Activated T-helper 17 cell treated with anti-CD3 and anti-CD28 coated beads, Interleukin-2, amount 50 U/mL, for 72 hours (primary cell): ENCODE results near the gene UBE4B. TPM values are rescaled to one million over a fixed set of nuclear protein-coding genes. Genes with fewer than 3 reads are reported as not detected.
A peak's percentile ranks its signal among the peaks of the same experiment; 100 is the strongest.
"Not testable (repeated sequence)": the region's sequence is repeated elsewhere in the genome, so short reads cannot be mapped to it uniquely, and the experiment has no call there.

Source experiments
- ATAC-seq: fragments of 150-1000 bp; cut with Tn5 transposase; replicated peaks from 2 replicates; pipeline ENCODE4 v1.10.0; 2021; ENCODE audit warnings: mild to moderate bottlenecking, moderate library complexity
- H3K27ac Mint-ChIP-seq: one replicate; pipeline ENCODE4 v1.8.0; 2022; ENCODE audit warnings: mixed read lengths
- H3K27me3 Mint-ChIP-seq: one replicate; pipeline ENCODE4 v1.8.0; 2022; ENCODE audit warnings: mixed read lengths
- H3K36me3 Mint-ChIP-seq: one replicate; pipeline ENCODE4 v1.8.0; 2022; ENCODE audit warnings: low read depth, mild to moderate bottlenecking, mixed read lengths
- H3K4me1 Mint-ChIP-seq: one replicate; pipeline ENCODE4 v1.8.0; 2022; ENCODE audit warnings: mixed read lengths
- H3K4me3 Mint-ChIP-seq: one replicate; pipeline ENCODE4 v1.8.0; 2022; ENCODE audit warnings: mild to moderate bottlenecking, mixed read lengths
- H3K9me3 Mint-ChIP-seq: one replicate; pipeline ENCODE4 v1.8.0; 2022; ENCODE audit warnings: mixed read lengths
- total RNA-seq, 2 donors: library from RNA; stranded (reverse); gene quantifications; one replicate each; pipeline ENCODE4 v1.2.3, GENCODE V29; 2022

The UBE4B gene
- total RNA-seq, 2 donors from 2014 or later, result 44.2 to 47.4 TPM

GRCh38 chr1:10220657-10221056 lies 187.9 kb downstream of the UBE4B start:
- ATAC-seq, result not testable (repeated sequence)
- peaks cover 26% of the 10 kb centered on the region for H3K4me1 Mint-ChIP-seq

DNA sequence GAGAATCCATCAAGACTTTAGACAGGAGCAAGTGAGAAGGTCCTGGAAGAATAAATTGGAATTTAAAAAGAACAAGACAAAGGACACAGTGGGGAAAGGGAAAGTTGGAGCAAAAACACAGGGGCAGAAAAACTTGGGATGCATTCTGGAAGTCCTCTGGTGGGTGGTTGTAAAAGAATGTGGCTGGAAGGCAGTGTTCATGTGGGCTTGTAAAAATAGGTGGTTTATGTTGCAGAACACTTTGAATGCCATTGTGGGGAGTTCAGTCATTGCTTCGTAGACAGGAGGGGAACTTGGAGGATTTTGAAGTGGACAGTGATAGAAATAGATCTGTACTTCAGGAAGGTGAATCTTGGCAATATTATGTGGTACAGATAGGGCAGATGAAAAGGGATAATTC lies 192.8 kb downstream of the UBE4B start:
- peak overlapping the region; percentile 14 for H3K27ac Mint-ChIP-seq
- H3K4me3 Mint-ChIP-seq, result no peak overlapping the region
- ATAC-seq, result no peak
- no peaks in the 10 kb centered on the region for H3K9me3 Mint-ChIP-seq
- peaks cover 11% of the 10 kb centered on the region for H3K4me1 Mint-ChIP-seq
- H3K27me3 Mint-ChIP-seq, result no peaks in the 10 kb centered on the region
- H3K36me3 Mint-ChIP-seq, result no peaks in the 10 kb centered on the region

More at GRCh38 chr1:10220657-10221056, 187.9 kb downstream of the UBE4B start:
- H3K27ac Mint-ChIP-seq, H3K4me3 Mint-ChIP-seq, H3K36me3 Mint-ChIP-seq, H3K27me3 Mint-ChIP-seq, H3K9me3 Mint-ChIP-seq: not testable (repeated sequence)

DNA sequence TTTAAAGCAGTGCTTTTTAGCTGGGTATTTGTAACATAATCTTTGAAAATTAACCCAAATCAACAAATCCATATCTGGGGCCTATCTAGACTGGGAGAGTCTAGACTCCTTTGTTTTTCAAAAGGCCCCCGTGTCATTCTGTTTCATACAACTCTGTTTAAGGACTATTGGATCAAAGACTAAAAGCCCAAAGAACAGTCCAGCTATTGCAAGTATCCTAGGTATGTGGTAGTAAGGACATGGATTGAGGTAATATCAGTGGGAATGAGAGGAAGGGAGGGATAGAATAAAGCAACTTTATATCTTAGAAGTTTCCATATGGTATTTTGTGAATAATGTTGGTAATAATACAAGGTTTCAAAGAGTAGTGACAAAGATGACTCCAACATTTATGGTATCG lies 195.8 kb downstream of the UBE4B start:
- Mint-ChIP-seq H3K27ac (no peak overlapping the region), H3K4me3 (no peak overlapping the region), H3K9me3 (no peaks in the 10 kb centered on the region), H3K4me1 (peaks cover 11% of the 10 kb centered on the region), H3K36me3 (no peaks in the 10 kb centered on the region), H3K27me3 (no peaks in the 10 kb centered on the region)
- ATAC-seq, result no peak

- Mint-ChIP-seq H3K9me3 (no peaks in the 10 kb centered on the region), H3K4me3 (no peak overlapping the region), H3K36me3 (no peaks in the 10 kb centered on the region), H3K27me3 (no peaks in the 10 kb centered on the region), H3K27ac (no peak overlapping the region), H3K4me1 (peaks cover 11% of the 10 kb centered on the region)
- no peak for ATAC-seq
Measured at GRCh38 chr1:10229903-10230302, 197.1 kb downstream of the UBE4B start.

Other genes with a start within 250 kb of the UBE4B start
- 10 to 100 TPM; 41.7 to 55.5 TPM for gene CLSTN1, start 209.0 kb upstream of the UBE4B start, total RNA-seq
- 1 to 10 TPM; 5.6 to 9.7 TPM for gene CTNNBIP1, start 122.7 kb upstream of the UBE4B start, total RNA-seq
- 10 to 100 TPM; 17.4 to 28.4 TPM for gene LZIC, start 89.6 kb upstream of the UBE4B start, total RNA-seq
- gene NMNAT1, start 89.5 kb upstream of the UBE4B start, total RNA-seq, result 1 to 10 TPM; 5.5 to 8.4 TPM
- gene RBP7, start 35.7 kb upstream of the UBE4B start, total RNA-seq, result not detected
- gene KIF1B, start 177.6 kb downstream of the UBE4B start, total RNA-seq, result 10 to 100 TPM; 13.5 to 17.0 TPM